ENCODE results near the gene PPP1R13B. TPM values are rescaled to one million over a fixed set of nuclear protein-coding genes. Genes with fewer than 3 reads are reported as not detected.

Gene PPP1R13B
- polyA plus RNA-seq, 2 of the 4 experiments (the other 2 are of a cell fraction) = 2.2 to 2.7 TPM

DNA sequence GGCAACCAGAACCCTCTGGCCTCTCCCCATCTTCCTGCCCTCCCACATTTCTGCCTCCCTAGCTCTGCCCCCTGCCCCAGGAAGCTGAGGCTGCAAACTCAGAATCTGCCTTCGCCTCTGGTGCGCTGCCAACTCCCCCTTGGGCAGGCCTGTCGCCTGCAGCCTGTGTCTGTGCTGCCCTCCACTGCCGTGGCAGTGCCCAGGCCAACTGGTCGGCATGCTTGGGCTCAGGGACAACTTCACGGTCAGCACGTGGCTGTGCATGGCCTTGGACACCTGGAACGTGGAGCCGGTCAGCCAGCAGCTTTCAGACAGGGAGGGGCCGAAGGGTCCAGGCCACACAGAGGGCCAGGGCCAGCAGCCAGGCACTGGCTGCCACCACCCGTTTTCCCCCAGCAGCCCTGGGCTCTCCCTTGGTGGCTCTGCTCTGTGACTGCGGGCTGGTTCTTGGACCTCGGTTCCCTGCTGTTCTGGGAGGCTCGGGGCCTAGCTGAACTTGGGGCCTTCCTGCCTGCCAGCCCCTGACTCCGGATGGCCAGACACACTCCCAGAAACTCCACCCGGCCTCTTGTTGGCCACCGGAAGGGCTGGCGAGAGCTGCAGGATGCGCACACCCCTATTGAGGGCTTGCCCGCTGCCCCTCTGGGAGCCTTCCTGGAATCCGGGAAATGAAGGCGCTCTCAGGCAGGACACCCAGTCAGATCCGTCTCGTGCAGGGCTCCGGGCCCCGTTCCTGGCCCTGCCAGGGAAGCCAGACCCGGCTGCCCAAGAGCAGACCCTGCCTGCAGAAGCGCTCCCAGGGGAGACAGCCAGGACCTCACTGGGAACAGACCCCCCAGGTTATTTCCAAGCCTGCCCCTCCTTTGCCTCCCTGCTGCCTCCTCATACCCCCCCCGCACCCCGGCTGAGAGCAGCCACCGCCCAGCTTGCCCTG is 34.2 kb upstream of the PPP1R13B start:
- Histone ChIP-seq H3K27ac (peak overlapping the region; percentile 86 to 94; a peak in 5 of 6 replicates), H3K4me2 (peak overlapping the region; percentile 96), H3K4me3 (no peak overlapping the region), H3K9me3 (no peaks in the 10 kb centered on the region), H3K4me1 (peaks cover 21% of the 10 kb centered on the region)
- FAIRE-seq (no peak), DNase-seq (ENCODE audit: low read depth in 1 of 2, low spot score in 1 of 2) (no peak), ATAC-seq (no peak)
- ChIA-PET POLR2A (interaction anchor here (0.6 kb wide), 1 partner anchor 64 kb away, joined by 6 read pairs; no protein-coding TSS in a partner anchor), CTCF (interaction anchor here (0.6 to 16.4 kb wide), 8 partner anchors 9 to 81 kb away, joined by 3 to 122 read pairs (median 5); no protein-coding TSS in a partner anchor)
- WGBS (ENCODE audit: missing lambda C conversion rate) = 93% methylated on average over 15 of the region's 31 CpGs
- no peak for TF ChIP-seq BHLHE40 (IDR thresholded peaks at IDR 0.05; ENCODE audit: low read depth, low read length)
- TF ChIP-seq RNF2 (IDR thresholded peaks at IDR 0.05; ENCODE audit: borderline replicate concordance, low read depth) = no peak
- TF ChIP-seq ESRRA (IDR thresholded peaks at IDR 0.05; ENCODE audit: borderline replicate concordance, low read length) = no peak
- TF ChIP-seq ZNF302 (CRISPR knock-in tag; IDR thresholded peaks at IDR 0.05) = no peak

DNA sequence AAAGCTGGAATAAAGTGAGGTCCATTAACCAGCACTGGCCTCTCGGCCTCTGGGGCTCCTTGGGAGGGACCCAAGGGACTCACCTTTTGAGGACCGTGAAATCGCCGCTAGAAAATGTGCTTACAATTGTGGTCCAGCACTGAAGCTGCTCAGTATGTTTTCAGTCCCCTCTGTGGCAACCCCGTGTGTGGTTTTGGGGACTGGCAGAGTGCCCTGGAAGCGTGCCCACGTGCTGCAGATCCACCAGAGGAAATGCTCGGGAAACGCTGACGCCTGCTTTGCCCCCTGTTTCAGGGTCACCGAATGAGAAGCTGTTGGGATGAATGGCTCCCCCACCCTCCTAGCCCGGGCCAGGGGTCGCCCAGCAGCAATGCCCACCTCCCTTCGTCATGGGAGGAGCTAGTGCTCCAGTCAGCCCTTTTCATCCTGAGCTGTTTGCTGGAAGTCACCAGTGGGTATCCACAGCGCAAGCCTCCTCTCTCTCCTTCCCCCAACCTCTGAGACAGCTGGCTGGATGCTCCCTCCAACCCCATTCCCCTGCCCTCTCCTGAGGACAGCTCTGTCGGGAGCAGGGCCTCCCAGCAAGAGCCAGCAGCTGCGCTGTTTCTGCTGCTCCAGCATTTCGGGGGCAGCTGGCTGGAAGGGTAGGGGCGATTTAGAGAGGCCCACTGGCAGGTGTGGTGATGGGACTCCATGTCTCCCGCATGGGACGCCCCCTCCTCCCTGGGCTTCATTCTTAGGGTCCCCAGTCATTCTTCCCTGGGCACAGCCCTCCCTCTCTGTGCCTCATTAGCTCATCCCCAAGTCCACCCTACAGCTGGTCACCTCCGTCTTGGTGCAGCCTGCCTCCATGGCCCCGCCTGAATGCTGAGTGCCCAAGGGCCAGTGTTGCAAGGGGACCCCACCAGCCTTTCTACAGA is 33.2 kb upstream of the PPP1R13B start:
- CTCF ChIA-PET = interaction anchor here (0.6 to 16.4 kb wide), 8 partner anchors 10 to 80 kb away, joined by 3 to 122 read pairs (median 4); no protein-coding TSS in a partner anchor
- ATAC-seq (peak; percentile 60 to 69), DNase-seq (ENCODE audit: low read depth in 1 of 2, low spot score in 1 of 2) (peak in 1 of 2 experiments; percentile 54), FAIRE-seq (no peak)
- peak; percentile 51; the same call in 1 of the 2 replicates for TF ChIP-seq E2F6 (IDR thresholded peaks at IDR 0.05; ENCODE audit: borderline replicate concordance, low read depth)
- no peak for TF ChIP-seq BHLHE40 (IDR thresholded peaks at IDR 0.05; ENCODE audit: low read depth, low read length)
- no peak for TF ChIP-seq SMC3 (IDR thresholded peaks at IDR 0.05)
- TF ChIP-seq USF2 (IDR thresholded peaks at IDR 0.05) = peak; percentile 29; the same call in 1 of the 2 replicates
- peak; percentile 52; the same call in 1 of the 2 replicates for TF ChIP-seq MAX (IDR thresholded peaks at IDR 0.05)
- Histone ChIP-seq H3K27ac (peak overlapping the region; percentile 86 to 94), H3K4me1 (peaks cover 21% of the 10 kb centered on the region), H3K4me2 (peak overlapping the region; percentile 96), H3K9me3 (no peaks in the 10 kb centered on the region), H3K4me3 (peak overlapping the region; percentile 35)
- whole genome bisulfite sequencing (ENCODE audit: missing lambda C conversion rate) = 37% methylated on average over 20 of the region's 23 CpGs
- POLR2A ChIA-PET = interaction anchor here (0.6 to 1.5 kb wide), 4 partner anchors 17 to 74 kb away, joined by 3 to 6 read pairs (median 4); partner anchors contain the start of gene PPP1R13B

DNA sequence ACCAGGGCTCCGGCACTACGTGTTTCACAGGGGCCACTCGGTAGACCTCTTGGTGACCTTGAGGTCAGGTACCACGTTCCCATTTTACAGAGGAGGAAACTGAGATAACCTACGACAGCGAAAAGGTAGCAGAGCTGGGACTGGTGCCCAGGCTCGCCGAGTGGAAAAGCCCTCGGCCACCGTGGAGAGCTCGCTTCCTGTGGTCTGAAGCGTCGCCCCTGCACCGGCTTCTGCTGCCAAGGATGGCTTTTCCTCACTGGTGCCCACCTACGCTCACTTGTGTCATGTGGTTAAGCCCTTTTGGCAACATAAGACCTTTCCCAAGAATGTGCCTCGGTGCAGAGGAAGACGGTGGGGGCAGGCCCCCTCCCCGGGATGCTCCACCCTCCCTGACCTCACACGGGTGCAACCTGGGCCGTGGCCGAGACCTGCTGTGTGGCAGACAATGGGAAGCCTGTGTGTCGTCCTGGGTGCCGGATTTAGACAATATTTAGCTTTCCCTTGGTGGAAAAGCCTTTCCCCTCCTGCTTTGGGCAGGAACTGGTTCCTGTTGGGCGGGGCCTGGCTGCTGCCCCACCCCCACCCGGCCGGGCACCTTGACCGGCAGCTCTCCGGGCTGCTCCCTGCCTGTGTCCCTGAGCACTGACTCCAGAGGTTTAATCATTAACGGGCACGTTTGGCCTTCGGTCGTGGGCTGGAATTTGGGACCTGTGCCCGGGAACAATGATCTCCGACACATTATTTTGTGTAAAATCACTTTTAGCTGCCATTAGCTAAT is 32.4 kb upstream of the PPP1R13B start:
- POLR2A ChIA-PET = interaction anchor here (0.6 to 1.5 kb wide), 4 partner anchors 16 to 74 kb away, joined by 3 to 5 read pairs (median 4); partner anchors contain the start of gene PPP1R13B
- Histone ChIP-seq H3K4me3 (peak overlapping the region; percentile 35), H3K27ac (peak overlapping the region; percentile 86 to 94), H3K4me2 (peak overlapping the region; percentile 96), H3K9me3 (no peaks in the 10 kb centered on the region), H3K4me1 (peaks cover 21% of the 10 kb centered on the region)
- DNase-seq (ENCODE audit: low read depth in 1 of 2, low spot score in 1 of 2) (peak; percentile 75 to 97), ATAC-seq (peak; percentile 86 to 91), FAIRE-seq (peak; percentile 63)
- CTCF ChIA-PET = interaction anchor here (0.5 to 16.4 kb wide), 6 partner anchors 21 to 1088 kb away, joined by 3 to 122 read pairs (median 4); no protein-coding TSS in a partner anchor
- WGBS (ENCODE audit: missing lambda C conversion rate) = 46% methylated on average over 30 of the region's 34 CpGs
- TF ChIP-seq CBX2 (IDR thresholded peaks at IDR 0.05; ENCODE audit: borderline replicate concordance, low read depth) = no peak
- no peak for TF ChIP-seq POLR2AphosphoS2 (conservative IDR thresholded peaks at IDR 0.05; ENCODE audit: low read length)
- peak in 1 of 2 experiments; percentile 32; a peak in 1 of 5 replicates for TF ChIP-seq JUN (IDR thresholded peaks at IDR 0.05)
- 0 out of 2 replicates have a peak, but pooled peaks have one; percentile 43 for TF ChIP-seq KDM1A (IDR thresholded peaks at IDR 0.05; ENCODE audit: low read depth)
- no peak for TF ChIP-seq HDAC2 (IDR thresholded peaks at IDR 0.05)
- TF ChIP-seq BHLHE40 (IDR thresholded peaks at IDR 0.05; ENCODE audit: low read depth, low read length) = peak; percentile 26; the same call in 1 of the 2 replicates

Data from A549 (cell line).